Measurements from ENCODE around the gene SRP14. TPM values are rescaled to one million over a fixed set of nuclear protein-coding genes. Genes with fewer than 3 reads are reported as not detected.

SRP14 gene
- total RNA-seq, 1 donor from 2014 or later: 320 TPM

- Histone ChIP-seq H2AFZ (ENCODE audit: low read depth, low read length) (no peak overlapping the region), H3K4me3 (ENCODE audit: insufficient read depth, low read depth, low read length) (no peak overlapping the region), H3K27me3 (ENCODE audit: insufficient read depth, low read length) (no peaks in the 10 kb centered on the region), H3K27ac (ENCODE audit: low read depth, low read length) (no peak overlapping the region), H3K4me2 (ENCODE audit: low read length) (no peak overlapping the region), H4K20me1 (ENCODE audit: insufficient read depth, low read length) (no peaks in the 10 kb centered on the region), H3K4me1 (ENCODE audit: insufficient read depth, low read length) (peaks cover 24% of the 10 kb centered on the region), H3K9me3 (ENCODE audit: insufficient read depth, low read depth, low read length) (no peaks in the 10 kb centered on the region), H3K9ac (ENCODE audit: low read length) (no peak overlapping the region), H3K79me2 (ENCODE audit: insufficient read depth, low read length) (no peaks in the 10 kb centered on the region), H3K36me3 (ENCODE audit: insufficient read depth, low read length) (no peaks in the 10 kb centered on the region)
- no peaks in the 10 kb centered on the region for H3K9me3 Mint-ChIP-seq (ENCODE audit: unreplicated experiment)
- DNase-seq (ENCODE audit: low read depth) (no peak), FAIRE-seq (no peak)
- no peaks in the 10 kb centered on the region for H3K27me3 Mint-ChIP-seq (ENCODE audit: low read depth, unreplicated experiment)
- H3K4me1 Mint-ChIP-seq (ENCODE audit: low read depth, unreplicated experiment): peaks cover 32% of the 10 kb centered on the region
- H3K27ac Mint-ChIP-seq (ENCODE audit: unreplicated experiment): no peak overlapping the region
- TF ChIP-seq CTCF (IDR thresholded peaks at IDR 0.05; ENCODE audit: insufficient read depth, low read depth, low read length) (no peak), EZH2 (IDR thresholded peaks at IDR 0.05; ENCODE audit: insufficient read depth, low read length) (no peak)
- peaks cover 4% of the 10 kb centered on the region for H3K36me3 Mint-ChIP-seq (ENCODE audit: low read depth, unreplicated experiment)
- H3K4me3 Mint-ChIP-seq (ENCODE audit: unreplicated experiment): no peak overlapping the region
Measured at GRCh38 chr15:40061212-40061901, 22.4 kb upstream of the SRP14 start.

- Histone ChIP-seq H3K36me3 (ENCODE audit: insufficient read depth, low read length) (no peaks in the 10 kb centered on the region), H3K4me3 (ENCODE audit: insufficient read depth, low read depth, low read length) (no peak overlapping the region), H3K9ac (ENCODE audit: low read length) (no peak overlapping the region), H3K4me1 (ENCODE audit: insufficient read depth, low read length) (peaks cover 24% of the 10 kb centered on the region), H3K27me3 (ENCODE audit: insufficient read depth, low read length) (no peaks in the 10 kb centered on the region), H3K9me3 (ENCODE audit: insufficient read depth, low read depth, low read length) (no peaks in the 10 kb centered on the region), H4K20me1 (ENCODE audit: insufficient read depth, low read length) (no peaks in the 10 kb centered on the region), H3K79me2 (ENCODE audit: insufficient read depth, low read length) (no peaks in the 10 kb centered on the region), H3K27ac (ENCODE audit: low read depth, low read length) (no peak overlapping the region), H3K4me2 (ENCODE audit: low read length) (no peak overlapping the region), H2AFZ (ENCODE audit: low read depth, low read length) (no peak overlapping the region)
- Mint-ChIP-seq H3K27ac (ENCODE audit: unreplicated experiment) (no peak overlapping the region), H3K36me3 (ENCODE audit: low read depth, unreplicated experiment) (peaks cover 4% of the 10 kb centered on the region), H3K4me1 (ENCODE audit: low read depth, unreplicated experiment) (peaks cover 32% of the 10 kb centered on the region), H3K27me3 (ENCODE audit: low read depth, unreplicated experiment) (no peaks in the 10 kb centered on the region), H3K9me3 (ENCODE audit: unreplicated experiment) (no peaks in the 10 kb centered on the region), H3K4me3 (ENCODE audit: unreplicated experiment) (no peak overlapping the region)
- no peak for FAIRE-seq
- DNase-seq (ENCODE audit: low read depth): no peak
- no peak for TF ChIP-seq EZH2 (IDR thresholded peaks at IDR 0.05; ENCODE audit: insufficient read depth, low read length)
- no peak for TF ChIP-seq CTCF (IDR thresholded peaks at IDR 0.05; ENCODE audit: insufficient read depth, low read depth, low read length)
Measured at GRCh38 chr15:40060236-40060961, 21.4 kb upstream of the SRP14 start.

GRCh38 chr15:40059821-40060220, 20.8 kb upstream of the SRP14 start:
- H3K9me3 Mint-ChIP-seq (ENCODE audit: unreplicated experiment): no peaks in the 10 kb centered on the region
- no peak overlapping the region for H3K27ac ChIP-seq (ENCODE audit: low read depth, low read length)
- H3K4me2 ChIP-seq (ENCODE audit: low read length): no peak overlapping the region
- peaks cover 4% of the 10 kb centered on the region for H3K36me3 Mint-ChIP-seq (ENCODE audit: low read depth, unreplicated experiment)
- H4K20me1 ChIP-seq (ENCODE audit: insufficient read depth, low read length): no peaks in the 10 kb centered on the region
- DNase-seq (ENCODE audit: low read depth) (no peak), FAIRE-seq (no peak)
- H3K36me3 ChIP-seq (ENCODE audit: insufficient read depth, low read length): no peaks in the 10 kb centered on the region
- H2AFZ ChIP-seq (ENCODE audit: low read depth, low read length): no peak overlapping the region
- no peaks in the 10 kb centered on the region for H3K79me2 ChIP-seq (ENCODE audit: insufficient read depth, low read length)
- H3K27ac Mint-ChIP-seq (ENCODE audit: unreplicated experiment): no peak overlapping the region
- H3K27me3 Mint-ChIP-seq (ENCODE audit: low read depth, unreplicated experiment): no peaks in the 10 kb centered on the region
- H3K9me3 ChIP-seq (ENCODE audit: insufficient read depth, low read depth, low read length): no peaks in the 10 kb centered on the region
- no peak for TF ChIP-seq CTCF (IDR thresholded peaks at IDR 0.05; ENCODE audit: insufficient read depth, low read depth, low read length)
- no peak for TF ChIP-seq EZH2 (IDR thresholded peaks at IDR 0.05; ENCODE audit: insufficient read depth, low read length)
- H3K4me3 ChIP-seq (ENCODE audit: insufficient read depth, low read depth, low read length): no peak overlapping the region
- no peak overlapping the region for H3K9ac ChIP-seq (ENCODE audit: low read length)
- H3K4me3 Mint-ChIP-seq (ENCODE audit: unreplicated experiment): no peak overlapping the region
- peaks cover 21% of the 10 kb centered on the region for H3K4me1 ChIP-seq (ENCODE audit: insufficient read depth, low read length)
- peaks cover 32% of the 10 kb centered on the region for H3K4me1 Mint-ChIP-seq (ENCODE audit: low read depth, unreplicated experiment)
- no peaks in the 10 kb centered on the region for H3K27me3 ChIP-seq (ENCODE audit: insufficient read depth, low read length)
